Heart right ventricle (tissue), 16 donors: ENCODE measurements around the gene ATXN7L2. TPM values are rescaled to one million over a fixed set of nuclear protein-coding genes. Genes with fewer than 3 reads are reported as not detected.

Experiments used
- ATAC-seq, 8 donors: fragments of 200-7000 bp; cut with Tn5 transposase; one replicate each; pipeline ENCODE4 v1.9.1; 2020; ENCODE audit warnings: mild to moderate bottlenecking in 8 of 8, moderate library complexity in 8 of 8, moderate number of reproducible peaks in 1 of 8
- DNase-seq, 2 donors: peaks; one replicate each; pipeline ENCODE4 v3.0.0-alpha.2; 2020
- H3K27ac ChIP-seq, 10 donors: fragments of 200-600 bp; sonication (generic) in 2 of 10; one replicate each; pipeline versions ENCODE4 v1.5.0 to v1.8.0; 2020 to 2022; ENCODE audit warnings: mild to moderate bottlenecking in 3 of 10
- H3K27me3 ChIP-seq, 7 donors: fragments of 200-600 bp; one replicate each; pipeline ENCODE4 v1.8.0; 2021 to 2022; ENCODE audit warnings: mild to moderate bottlenecking in 2 of 7
- H3K36me3 ChIP-seq, 9 donors: fragments of 200-600 bp; sonication (generic) in 1 of 9; one replicate each; pipeline versions ENCODE4 v1.5.0 to v1.8.0; 2020 to 2022; ENCODE audit warnings: mild to moderate bottlenecking in 2 of 9
- H3K4me1 ChIP-seq, 9 donors: fragments of 200-600 bp; sonication (generic) in 1 of 9; one replicate each; pipeline versions ENCODE4 v1.5.0 to v1.8.0; 2020 to 2022; ENCODE audit warnings: mild to moderate bottlenecking in 4 of 9
- H3K4me3 ChIP-seq, 10 donors: fragments of 200-600 bp; sonication (generic) in 2 of 10; one replicate each; pipeline versions ENCODE4 v1.5.0 to v1.8.0; 2020 to 2022; ENCODE audit warnings: mild to moderate bottlenecking in 7 of 10, moderate library complexity in 2 of 10
- H3K9me3 ChIP-seq, 11 donors: fragments of 200-600 bp in 10 of 11; sonication (generic) in 2 of 11; one replicate each; pipeline versions ENCODE4 v1.5.0 to v1.8.0; 2013 to 2022; ENCODE audit warnings: mild to moderate bottlenecking in 2 of 11, control low read depth in 1 of 11, moderate library complexity in 1 of 11
- WGBS, 2 donors: extraction: QIAGEN DNeasy Blood & Tissue Kit; methylation state at CpG; one replicate each; pipeline ENCODE4 v1.1.7; 2013; ENCODE audit warnings: inconsistent platforms in 1 of 2; 5-methylcytosine and 5-hydroxymethylcytosine counted together
- intact Hi-C, 10 donors: fragments of 100-400 bp; cut with DNase I; formaldehyde crosslinking; loops; one replicate each; pipeline versions ENCODE4 v1.11.1 to v1.14.2; 2022
- polyA plus RNA-seq, 2 donors: library from polyadenylated mRNA; stranded (reverse); fragments of 200-250 nt; gene quantifications; one replicate each; pipeline ENCODE4 v1.2.3, GENCODE V29; 2013
- total RNA-seq, 10 donors: library from RNA; stranded (reverse); fragmentation: NEBNext Ultra II Directional in 3 of 10; extraction: Animal tissue kit (Norgen Biotek cat#: 25700) in 3 of 10; gene quantifications; one replicate each; pipeline versions ENCODE4 v1.2.1 to v1.2.4, GENCODE V29; 2021 to 2023
- TF ChIP-seq, protein P1 (sequence below), 9 donors: fragments of 200-600 bp; sonication (generic) in 2 of 9; IDR thresholded peaks; one replicate each; pipeline versions ENCODE4 v1.5.0 to v1.8.0; 2021 to 2022; ENCODE audit warnings: antibody characterized with exemption in 9 of 9, mild to moderate bottlenecking in 5 of 9, moderate library complexity in 1 of 9
- donor health status: Arrhythmogenic right ventricular cardiomyopathy.
- donor health status: ischemic (EF 13 %, LVEDD 7.1; RV severe dilation, severe dysfunction).
- donor health status: healthy with polysubstance abuse.
- donor health status: DM: no; HTN: yes; CAD: no.
- donor health status: DM: no; HTN: no; CAD: no.
- donor health status: ischemic (EF 25% LVEDD 6.9; RV normal size, moderate dysfunction).
- donor health status: ischemic (EF 25% LVEDD 5.7; RV mildly dilated, moderate dysfunction).
- donor health status: healthy.
- donor health status: DM: yes; HTN: yes; CAD: no.
- donor health status: Ischemic cardiomyopathy.
- donor health status: ischemic (EF 35%, LVEDD 5.7; RV mildly dilated, moderate dysfunction).
- donor health status: nonischemic (EF 11% LVEDD 7.7; RV severe dilation, severe dysfunction).
- donor health status: DM: yes; HTN: yes; CAD: no.
- donor health status: PGD.
- donor health status: ischemic (EF 29% LVEDD 5.4; RV normal size, mild dysfunction).
- donor health status: nonischemic (EF 23%, LVEDD 6.1; RV moderate dilation, normal function).

The ATXN7L2 gene
- total and polyA plus RNA-seq, 12 donors, result 1.8 to 11.4 (median 2.6) TPM

DNA sequence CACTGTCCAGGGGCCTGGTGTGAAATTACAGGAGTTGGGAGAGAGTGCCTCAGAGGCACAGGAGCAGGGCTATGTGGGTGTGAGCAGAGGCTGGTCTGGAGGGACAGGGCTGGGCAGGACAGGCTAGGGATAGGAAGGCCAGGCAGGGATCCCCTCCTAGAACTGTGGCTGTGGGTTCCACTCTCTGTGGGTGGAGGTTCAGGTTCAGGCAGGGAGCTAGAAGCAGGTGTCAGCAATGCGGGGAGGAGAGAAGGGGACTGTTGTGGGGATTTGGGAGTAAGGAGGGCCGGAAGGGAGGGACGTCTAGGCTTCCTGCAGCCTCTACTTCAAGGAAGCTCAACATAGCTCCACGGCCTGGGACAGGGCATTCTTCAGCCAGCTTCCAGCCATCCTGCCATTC lies 47.7 kb downstream of the ATXN7L2 start:
- no peaks in the 10 kb centered on the region for H3K36me3 ChIP-seq
- 63 to 85% methylated on average over 4 of the region's 4 CpGs for WGBS, 2 donors
- peak overlapping the region in 4 of 10 donors; percentile 3 to 17 (median 8) for H3K27ac ChIP-seq
- TF ChIP-seq, protein P1, sequence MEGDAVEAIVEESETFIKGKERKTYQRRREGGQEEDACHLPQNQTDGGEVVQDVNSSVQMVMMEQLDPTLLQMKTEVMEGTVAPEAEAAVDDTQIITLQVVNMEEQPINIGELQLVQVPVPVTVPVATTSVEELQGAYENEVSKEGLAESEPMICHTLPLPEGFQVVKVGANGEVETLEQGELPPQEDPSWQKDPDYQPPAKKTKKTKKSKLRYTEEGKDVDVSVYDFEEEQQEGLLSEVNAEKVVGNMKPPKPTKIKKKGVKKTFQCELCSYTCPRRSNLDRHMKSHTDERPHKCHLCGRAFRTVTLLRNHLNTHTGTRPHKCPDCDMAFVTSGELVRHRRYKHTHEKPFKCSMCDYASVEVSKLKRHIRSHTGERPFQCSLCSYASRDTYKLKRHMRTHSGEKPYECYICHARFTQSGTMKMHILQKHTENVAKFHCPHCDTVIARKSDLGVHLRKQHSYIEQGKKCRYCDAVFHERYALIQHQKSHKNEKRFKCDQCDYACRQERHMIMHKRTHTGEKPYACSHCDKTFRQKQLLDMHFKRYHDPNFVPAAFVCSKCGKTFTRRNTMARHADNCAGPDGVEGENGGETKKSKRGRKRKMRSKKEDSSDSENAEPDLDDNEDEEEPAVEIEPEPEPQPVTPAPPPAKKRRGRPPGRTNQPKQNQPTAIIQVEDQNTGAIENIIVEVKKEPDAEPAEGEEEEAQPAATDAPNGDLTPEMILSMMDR (IDR thresholded peaks at IDR 0.05), result no peak
- H3K4me3 ChIP-seq, result no peak overlapping the region
- no peak for DNase-seq
- no peak for ATAC-seq
- H3K27me3 ChIP-seq, result no peaks in the 10 kb centered on the region
- peaks cover 9 to 52% (median 30%) of the 10 kb centered on the region in 9 donors for H3K4me1 ChIP-seq
- no peaks in the 10 kb centered on the region for H3K9me3 ChIP-seq
- intact Hi-C loops, result loop anchor here in 8 of 10 donors (2.0 to 10.0 kb wide), 7 partner anchors 35 to 269 kb away; partner anchors contain the start of genes PSMA5 (in 4 of the 8) and PSRC1 (in 1 of the 8)

DNA sequence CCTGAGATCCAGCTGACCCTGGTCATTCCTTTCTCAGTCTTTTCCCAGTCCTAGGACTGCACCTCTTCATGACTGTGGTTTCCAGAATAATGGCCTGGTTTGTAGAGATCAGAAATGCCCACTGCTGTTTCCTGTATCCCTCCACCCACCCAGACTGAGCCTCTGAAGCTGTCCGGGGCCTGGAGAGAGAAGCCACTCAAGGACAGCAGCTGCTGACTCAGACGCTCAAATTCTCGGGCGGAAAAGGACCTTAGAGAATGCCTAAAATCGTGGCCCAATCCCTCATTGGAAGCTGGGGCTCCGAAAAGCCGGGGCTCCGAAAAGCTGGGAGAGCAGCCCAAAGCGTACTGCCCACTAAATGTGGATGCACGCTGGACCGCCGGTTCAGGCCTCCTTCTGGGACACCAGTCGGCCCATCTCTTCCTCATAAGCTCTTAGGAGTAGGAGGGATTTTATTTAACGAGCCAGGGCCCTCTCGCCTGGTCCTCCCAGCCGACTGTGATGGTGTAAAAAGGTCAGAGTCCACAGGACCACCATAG lies 48.2 kb downstream of the ATXN7L2 start:
- H3K4me1 ChIP-seq, result peaks cover 9 to 57% (median 34%) of the 10 kb centered on the region in 9 donors
- DNase-seq (no peak), ATAC-seq (no peak)
- TF ChIP-seq, protein P1 (IDR thresholded peaks at IDR 0.05), result no peak
- intact Hi-C loops, result loop anchor here (1.0 to 10.0 kb wide), 12 partner anchors 34 to 270 kb away; partner anchors contain the start of genes PSMA5 (in 4 of the 10), CYB561D1 (in 2 of the 10) and PSRC1 (in 1 of the 10)
- H3K9me3 ChIP-seq, result no peaks in the 10 kb centered on the region
- no peaks in the 10 kb centered on the region for H3K27me3 ChIP-seq
- WGBS, 2 donors, result 51 to 61% methylated on average over 16 of the region's 16 CpGs
- peak overlapping the region in 4 of 10 donors; percentile 3 to 80 (median 69) for H3K27ac ChIP-seq
- H3K36me3 ChIP-seq, result no peaks in the 10 kb centered on the region
- peak overlapping the region in 6 of 10 donors; percentile 14 to 39 (median 28) for H3K4me3 ChIP-seq

DNA sequence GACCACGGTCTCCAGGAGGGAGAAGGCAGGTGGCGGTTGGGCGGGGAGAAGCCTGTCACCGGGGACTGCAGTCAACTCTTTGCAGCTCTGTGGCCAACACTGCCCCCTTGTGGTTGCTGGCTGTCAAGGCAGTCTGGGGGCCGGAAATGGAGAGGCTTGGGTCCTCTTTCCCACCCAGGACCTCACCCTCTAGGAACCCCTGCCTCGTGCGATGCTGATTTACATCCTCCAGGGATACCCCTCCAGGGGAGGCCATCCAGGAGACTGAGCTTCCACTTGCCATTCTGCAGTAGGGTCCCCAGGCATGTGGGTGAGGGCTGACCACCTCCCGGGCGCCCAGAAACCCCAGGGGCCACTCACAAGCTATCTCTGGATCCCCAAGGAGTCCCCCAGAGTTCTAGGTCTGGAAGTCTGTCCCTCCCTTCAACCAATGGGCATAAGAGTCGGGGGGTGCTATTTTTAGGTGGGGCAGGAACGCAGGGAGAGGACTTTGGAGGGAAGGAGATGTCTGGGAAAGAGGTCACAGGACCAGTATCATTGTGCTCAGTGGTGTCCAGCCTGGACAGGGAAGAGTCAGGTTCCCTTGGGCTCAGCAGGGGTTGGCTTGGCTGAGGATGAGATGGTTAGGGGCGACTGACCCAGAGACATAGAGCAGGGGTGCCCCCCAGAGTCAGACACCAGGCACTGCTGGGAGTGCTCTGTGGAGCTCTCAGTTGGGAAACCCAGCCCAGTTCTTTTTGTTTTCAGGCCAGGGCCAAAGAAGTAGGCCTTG lies 48.8 kb downstream of the ATXN7L2 start:
- Histone ChIP-seq H3K27me3 (no peaks in the 10 kb centered on the region), H3K9me3 (no peaks in the 10 kb centered on the region), H3K4me1 (peaks cover 9 to 64% (median 36%) of the 10 kb centered on the region in 9 donors), H3K4me3 (peak overlapping the region in 7 of 10 donors; percentile 14 to 39 (median 30)), H3K27ac (peak overlapping the region in 9 of 10 donors; percentile 15 to 80 (median 63)), H3K36me3 (no peaks in the 10 kb centered on the region)
- intact Hi-C loops, result loop anchor here in 9 of 10 donors (1.0 to 10.0 kb wide), 11 partner anchors 34 to 270 kb away; partner anchors contain the start of genes PSMA5 (in 4 of the 9), CYB561D1 (in 2 of the 9) and PSRC1 (in 1 of the 9)
- DNase-seq, result peak; percentile 86 to 87
- peak; percentile 70 to 88 (median 78) for ATAC-seq
- 10 to 13% methylated on average over 12 of the region's 12 CpGs for WGBS, 2 donors
- TF ChIP-seq, protein P1 (IDR thresholded peaks at IDR 0.05), result peak; percentile 87 to 98 (median 93)

DNA sequence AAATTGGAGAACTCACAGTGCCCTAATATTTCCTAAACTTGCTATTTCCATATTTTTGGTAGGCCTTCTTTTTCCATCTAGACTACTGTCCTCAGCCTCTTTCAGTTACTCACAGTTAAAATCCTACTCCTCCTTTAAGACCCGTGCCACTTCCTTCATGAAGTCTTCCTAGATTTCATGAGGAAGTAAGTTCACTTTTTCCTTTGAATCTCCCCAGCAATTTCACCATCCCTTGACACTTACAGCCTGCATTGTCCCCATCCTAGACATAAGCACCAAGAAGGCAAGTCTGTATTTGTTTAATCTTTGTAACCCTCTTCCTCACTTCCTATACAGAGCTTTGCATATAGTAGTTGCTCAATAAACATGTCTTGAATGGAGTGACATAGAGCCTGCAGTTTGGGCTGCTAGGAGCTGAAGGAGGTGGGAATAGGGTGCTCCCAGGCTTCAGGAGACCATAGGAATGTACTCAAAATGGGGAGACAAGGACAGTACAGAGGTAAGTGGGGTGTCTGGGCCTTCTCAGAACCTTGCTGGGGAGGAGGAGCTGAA lies 50.7 kb downstream of the ATXN7L2 start:
- Histone ChIP-seq H3K4me1 (peaks cover 9 to 65% (median 36%) of the 10 kb centered on the region in 9 donors), H3K4me3 (no peak overlapping the region), H3K27ac (peak overlapping the region in 5 of 10 donors; percentile 49 to 88 (median 86)), H3K9me3 (no peaks in the 10 kb centered on the region), H3K27me3 (no peaks in the 10 kb centered on the region), H3K36me3 (no peaks in the 10 kb centered on the region)
- DNase-seq (no peak), ATAC-seq (no peak)
- intact Hi-C loops, result loop anchor here in 7 of 10 donors (5.0 to 10.0 kb wide), 5 partner anchors 107 to 272 kb away; partner anchors contain the start of genes PSMA5 (in 4 of the 7) and PSRC1 (in 1 of the 7)
- TF ChIP-seq, protein P1 (IDR thresholded peaks at IDR 0.05), result no peak
- 79 to 91% methylated on average over 1 of the region's 1 CpG for WGBS, 2 donors
